ENCODE measurements around the gene SPATS2. TPM values are rescaled to one million over a fixed set of nuclear protein-coding genes. Genes with fewer than 3 reads are reported as not detected.

The SPATS2 gene
- total RNA-seq, 2 experiments from 2014 or later: 22.7 to 36.4 TPM

- Histone ChIP-seq H3K79me2 (ENCODE audit: insufficient read depth, low read depth, low read length) (no peaks in the 10 kb centered on the region), H4K20me1 (ENCODE audit: insufficient read depth, low read length) (no peaks in the 10 kb centered on the region), H3K4me2 (ENCODE audit: low read length) (no peak overlapping the region), H2AFZ (ENCODE audit: low read length) (no peak overlapping the region), H3K4me1 (ENCODE audit: insufficient read depth, low read length, poor library complexity, severe bottlenecking) (peaks cover 17% of the 10 kb centered on the region), H3K36me3 (ENCODE audit: insufficient read depth, low read length) (no peaks in the 10 kb centered on the region), H3K27ac (ENCODE audit: low read depth, low read length, poor library complexity, severe bottlenecking) (no peak overlapping the region), H3K9me3 (ENCODE audit: low read length) (no peaks in the 10 kb centered on the region), H3K9me2 (ENCODE audit: insufficient read depth, low read length) (no peaks in the 10 kb centered on the region), H3K4me3 (ENCODE audit: low read depth, low read length, poor library complexity, severe bottlenecking) (no peak overlapping the region)
- DNase-seq (ENCODE audit: low spot score): no peak
- CTCF ChIA-PET (ENCODE audit: unreplicated experiment): no interaction called here
- intact Hi-C loops (cut with micrococcal nuclease; ENCODE audit: unreplicated experiment): no loop called here
- POLR2A ChIA-PET: interaction anchor here (0.6 to 1.0 kb wide), 3 partner anchors 8 to 11 kb away, joined by 3 read pairs; no protein-coding TSS in a partner anchor
- BruUV-seq (replicated peaks): no TSS peak
- no peak for TF ChIP-seq EZH2phosphoT487 (IDR thresholded peaks at IDR 0.05; ENCODE audit: borderline replicate concordance, low read depth, low read length)
- TF ChIP-seq, protein P1, sequence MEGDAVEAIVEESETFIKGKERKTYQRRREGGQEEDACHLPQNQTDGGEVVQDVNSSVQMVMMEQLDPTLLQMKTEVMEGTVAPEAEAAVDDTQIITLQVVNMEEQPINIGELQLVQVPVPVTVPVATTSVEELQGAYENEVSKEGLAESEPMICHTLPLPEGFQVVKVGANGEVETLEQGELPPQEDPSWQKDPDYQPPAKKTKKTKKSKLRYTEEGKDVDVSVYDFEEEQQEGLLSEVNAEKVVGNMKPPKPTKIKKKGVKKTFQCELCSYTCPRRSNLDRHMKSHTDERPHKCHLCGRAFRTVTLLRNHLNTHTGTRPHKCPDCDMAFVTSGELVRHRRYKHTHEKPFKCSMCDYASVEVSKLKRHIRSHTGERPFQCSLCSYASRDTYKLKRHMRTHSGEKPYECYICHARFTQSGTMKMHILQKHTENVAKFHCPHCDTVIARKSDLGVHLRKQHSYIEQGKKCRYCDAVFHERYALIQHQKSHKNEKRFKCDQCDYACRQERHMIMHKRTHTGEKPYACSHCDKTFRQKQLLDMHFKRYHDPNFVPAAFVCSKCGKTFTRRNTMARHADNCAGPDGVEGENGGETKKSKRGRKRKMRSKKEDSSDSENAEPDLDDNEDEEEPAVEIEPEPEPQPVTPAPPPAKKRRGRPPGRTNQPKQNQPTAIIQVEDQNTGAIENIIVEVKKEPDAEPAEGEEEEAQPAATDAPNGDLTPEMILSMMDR (conservative IDR thresholded peaks at IDR 0.05; ENCODE audit: low read length): no peak
Observed at GRCh38 chr12:49543221-49543913, 176.1 kb downstream of the SPATS2 start.

DNA sequence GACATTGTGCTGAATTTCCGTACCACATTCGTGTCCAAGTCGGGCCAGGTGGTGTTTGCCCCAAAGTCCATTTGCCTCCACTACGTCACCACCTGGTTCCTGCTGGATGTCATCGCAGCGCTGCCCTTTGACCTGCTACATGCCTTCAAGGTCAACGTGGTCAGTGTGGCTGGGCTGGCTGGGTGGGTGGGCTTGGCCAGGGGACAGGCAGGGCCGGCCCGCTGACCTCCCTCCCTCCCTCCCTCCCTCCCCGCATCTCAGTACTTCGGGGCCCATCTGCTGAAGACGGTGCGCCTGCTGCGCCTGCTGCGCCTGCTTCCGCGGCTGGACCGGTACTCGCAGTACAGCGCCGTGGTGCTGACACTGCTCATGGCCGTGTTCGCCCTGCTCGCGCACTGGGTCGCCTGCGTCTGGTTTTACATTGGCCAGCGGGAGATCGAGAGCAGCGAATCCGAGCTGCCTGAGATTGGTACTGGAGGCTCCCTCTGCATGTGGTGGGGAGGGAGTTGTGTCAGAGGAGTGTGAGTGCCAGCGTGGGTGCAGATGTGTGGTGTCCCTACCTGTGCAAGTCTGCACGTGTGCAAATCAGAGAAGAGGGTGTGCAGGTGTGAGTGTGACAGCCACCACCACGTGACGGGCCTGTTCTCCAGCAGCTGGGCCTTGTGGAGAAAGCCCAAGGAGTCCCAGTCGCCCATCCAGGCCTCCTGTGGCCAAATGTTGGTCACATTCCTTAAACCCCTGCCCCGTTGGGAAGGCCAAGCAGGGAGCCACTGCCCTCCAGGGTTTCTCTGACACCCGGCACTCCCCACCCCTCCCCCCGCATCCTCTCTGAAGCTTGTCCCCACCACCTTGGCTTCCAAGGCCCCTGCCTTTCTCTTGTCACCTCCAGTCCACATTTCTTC lies 176.9 kb downstream of the SPATS2 start:
- no peak overlapping the region for H2AFZ ChIP-seq (ENCODE audit: low read length)
- no peaks in the 10 kb centered on the region for H3K36me3 ChIP-seq (ENCODE audit: insufficient read depth, low read length)
- CTCF ChIA-PET (ENCODE audit: unreplicated experiment): no interaction called here
- H3K9me2 ChIP-seq (ENCODE audit: insufficient read depth, low read length): no peaks in the 10 kb centered on the region
- H3K79me2 ChIP-seq (ENCODE audit: insufficient read depth, low read depth, low read length): no peaks in the 10 kb centered on the region
- no peak overlapping the region for H3K4me3 ChIP-seq (ENCODE audit: low read depth, low read length, poor library complexity, severe bottlenecking)
- TF ChIP-seq, protein P1 (conservative IDR thresholded peaks at IDR 0.05; ENCODE audit: low read length): no peak
- TF ChIP-seq EZH2phosphoT487 (IDR thresholded peaks at IDR 0.05; ENCODE audit: borderline replicate concordance, low read depth, low read length): no peak
- DNase-seq (ENCODE audit: low spot score): no peak
- no peaks in the 10 kb centered on the region for H3K9me3 ChIP-seq (ENCODE audit: low read length)
- no peak overlapping the region for H3K27ac ChIP-seq (ENCODE audit: low read depth, low read length, poor library complexity, severe bottlenecking)
- no TSS peak for BruUV-seq (replicated peaks)
- no peak overlapping the region for H3K4me2 ChIP-seq (ENCODE audit: low read length)
- no peaks in the 10 kb centered on the region for H4K20me1 ChIP-seq (ENCODE audit: insufficient read depth, low read length)
- POLR2A ChIA-PET: interaction anchor here (0.7 to 1.0 kb wide), 2 partner anchors 9 to 32 kb away, joined by 3 read pairs; no protein-coding TSS in a partner anchor
- intact Hi-C loops (cut with micrococcal nuclease; ENCODE audit: unreplicated experiment): no loop called here
- H3K4me1 ChIP-seq (ENCODE audit: insufficient read depth, low read length, poor library complexity, severe bottlenecking): peaks cover 16% of the 10 kb centered on the region
